Measurements from ENCODE around the gene FUBP3. TPM values are rescaled to one million over a fixed set of nuclear protein-coding genes. Genes with fewer than 3 reads are reported as not detected.

Gene FUBP3
- total RNA-seq, 6 donors from 2014 or later, result 28.7 to 139 (median 43.6) TPM

DNA sequence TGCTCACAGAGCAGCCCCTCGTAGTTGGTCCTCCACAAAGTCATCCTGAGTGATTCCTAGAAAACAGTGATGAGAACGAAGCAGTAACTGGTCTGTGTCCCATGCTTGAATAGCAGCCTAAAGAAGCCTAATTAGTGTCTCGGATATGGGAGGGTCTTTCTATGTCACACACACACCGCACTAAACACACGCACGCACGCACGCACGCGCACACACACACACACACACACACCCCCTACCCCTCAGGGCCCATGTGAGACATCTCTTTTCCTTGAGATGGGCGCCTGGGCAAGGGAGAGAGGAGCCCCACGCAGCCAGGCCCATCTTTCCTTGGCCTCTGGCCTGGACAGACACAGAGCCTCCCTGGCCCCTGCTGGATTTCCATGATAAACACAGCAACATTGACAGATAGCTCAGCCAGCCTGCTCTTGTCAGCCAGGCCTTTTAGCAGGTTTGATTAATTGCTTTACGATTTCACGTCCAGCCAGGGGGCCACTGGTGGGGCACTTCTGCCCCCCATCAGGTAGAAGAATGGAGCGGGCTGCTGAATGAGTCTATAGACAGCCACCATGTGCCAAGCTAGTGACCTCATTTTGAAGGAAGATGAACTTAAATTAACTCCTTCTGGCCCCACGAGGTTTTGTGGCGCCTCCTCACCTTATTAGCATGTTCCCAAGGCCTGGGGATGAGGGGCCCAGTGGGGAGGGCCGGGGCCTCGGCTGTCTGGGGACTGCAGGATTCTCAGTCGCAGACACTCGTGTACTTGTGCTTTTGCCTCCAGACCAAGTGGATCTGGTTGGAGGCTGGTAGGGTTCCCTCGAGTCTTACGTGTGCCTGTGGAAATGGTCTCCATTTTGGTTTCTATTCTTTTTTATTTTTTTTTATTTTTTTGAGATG lies 48.8 kb downstream of the FUBP3 start:
- Histone ChIP-seq H3K27ac (no peak overlapping the region), H3K4me3 (no peak overlapping the region), H3K36me3 (peaks cover 57 to 100% (median 91%) of the 10 kb centered on the region in 4 donors), H3K27me3 (no peaks in the 10 kb centered on the region), H3K9me3 (no peaks in the 10 kb centered on the region), H3K4me1 (no peaks in the 10 kb centered on the region)
- TF ChIP-seq POLR2A (IDR thresholded peaks at IDR 0.05), result no peak
- 86 to 92% methylated on average over 21 to 23 of the region's 23 CpGs for WGBS, 2 donors
- DNase-seq (no peak), ATAC-seq (ENCODE audit: low FRiP score in 2 of 2) (no peak)

DNA sequence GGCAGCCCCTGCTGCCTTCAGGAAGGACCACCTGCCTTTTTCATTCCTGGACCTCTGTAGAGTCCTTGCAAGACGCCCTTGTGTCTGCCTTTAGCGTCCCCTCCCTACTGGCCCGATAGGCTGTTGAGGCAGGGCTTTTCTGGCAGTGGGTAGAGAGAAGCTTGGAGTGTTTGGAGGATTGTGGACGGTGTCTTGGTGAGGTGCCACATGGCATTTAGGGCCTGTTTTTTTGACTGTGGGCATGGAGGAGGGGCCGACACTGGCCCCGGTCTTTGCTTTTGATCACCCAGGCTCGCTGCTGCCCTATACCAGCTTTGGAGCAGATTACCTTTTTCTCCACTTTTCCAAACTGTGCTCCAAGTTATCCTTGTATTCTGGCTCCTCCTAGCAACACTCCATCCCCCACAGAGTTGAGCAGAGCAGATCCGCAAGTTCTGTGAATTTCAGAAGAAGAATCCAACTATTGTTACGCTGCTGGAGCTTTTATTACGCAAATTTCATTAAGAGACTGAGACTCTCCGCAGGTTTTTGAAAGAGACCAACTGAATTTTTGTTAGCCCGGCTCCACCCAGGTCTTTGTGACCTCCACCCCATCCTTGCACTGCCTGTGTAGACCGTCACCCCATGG lies 50.2 kb downstream of the FUBP3 start:
- Histone ChIP-seq H3K36me3 (peaks cover 48 to 100% (median 92%) of the 10 kb centered on the region in 4 donors), H3K9me3 (no peaks in the 10 kb centered on the region), H3K27ac (no peak overlapping the region), H3K27me3 (no peaks in the 10 kb centered on the region), H3K4me3 (no peak overlapping the region), H3K4me1 (no peaks in the 10 kb centered on the region)
- DNase-seq (no peak), ATAC-seq (ENCODE audit: low FRiP score in 2 of 2) (no peak)
- TF ChIP-seq EP300 (IDR thresholded peaks at IDR 0.05) (no peak), POLR2AphosphoS5 (IDR thresholded peaks at IDR 0.05) (no peak), POLR2A (IDR thresholded peaks at IDR 0.05) (no peak)
- TF ChIP-seq, protein P1, sequence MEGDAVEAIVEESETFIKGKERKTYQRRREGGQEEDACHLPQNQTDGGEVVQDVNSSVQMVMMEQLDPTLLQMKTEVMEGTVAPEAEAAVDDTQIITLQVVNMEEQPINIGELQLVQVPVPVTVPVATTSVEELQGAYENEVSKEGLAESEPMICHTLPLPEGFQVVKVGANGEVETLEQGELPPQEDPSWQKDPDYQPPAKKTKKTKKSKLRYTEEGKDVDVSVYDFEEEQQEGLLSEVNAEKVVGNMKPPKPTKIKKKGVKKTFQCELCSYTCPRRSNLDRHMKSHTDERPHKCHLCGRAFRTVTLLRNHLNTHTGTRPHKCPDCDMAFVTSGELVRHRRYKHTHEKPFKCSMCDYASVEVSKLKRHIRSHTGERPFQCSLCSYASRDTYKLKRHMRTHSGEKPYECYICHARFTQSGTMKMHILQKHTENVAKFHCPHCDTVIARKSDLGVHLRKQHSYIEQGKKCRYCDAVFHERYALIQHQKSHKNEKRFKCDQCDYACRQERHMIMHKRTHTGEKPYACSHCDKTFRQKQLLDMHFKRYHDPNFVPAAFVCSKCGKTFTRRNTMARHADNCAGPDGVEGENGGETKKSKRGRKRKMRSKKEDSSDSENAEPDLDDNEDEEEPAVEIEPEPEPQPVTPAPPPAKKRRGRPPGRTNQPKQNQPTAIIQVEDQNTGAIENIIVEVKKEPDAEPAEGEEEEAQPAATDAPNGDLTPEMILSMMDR (IDR thresholded peaks at IDR 0.05), result no peak
- WGBS, 2 donors, result 88 to 91% methylated on average over 13 of the region's 13 CpGs

DNA sequence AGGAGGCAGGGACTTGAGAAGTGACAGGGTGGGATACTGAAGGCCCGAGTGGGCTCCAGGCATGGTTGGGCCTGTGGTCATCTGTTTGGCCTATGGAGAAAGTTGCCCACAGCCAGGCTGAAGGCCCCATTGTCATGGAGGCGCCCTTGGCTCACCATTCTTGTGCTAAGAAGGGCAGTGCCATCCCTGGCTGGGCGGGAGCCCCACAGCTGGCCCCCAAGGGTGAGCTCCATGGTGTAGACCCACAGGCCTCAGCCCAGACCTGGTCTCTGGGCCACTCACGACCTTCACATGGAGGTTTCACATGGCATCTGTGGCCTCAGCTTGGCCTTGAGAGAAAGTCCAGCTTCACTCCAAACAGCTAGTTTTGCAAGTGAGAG lies 50.7 kb downstream of the FUBP3 start:
- ATAC-seq (ENCODE audit: low FRiP score in 2 of 2) (no peak), DNase-seq (no peak)
- Histone ChIP-seq H3K4me1 (no peaks in the 10 kb centered on the region), H3K27ac (no peak overlapping the region), H3K4me3 (no peak overlapping the region), H3K27me3 (no peaks in the 10 kb centered on the region), H3K36me3 (peaks cover 45 to 100% (median 92%) of the 10 kb centered on the region in 4 donors), H3K9me3 (no peaks in the 10 kb centered on the region)
- no peak for TF ChIP-seq POLR2AphosphoS5 (IDR thresholded peaks at IDR 0.05)
- TF ChIP-seq POLR2A (IDR thresholded peaks at IDR 0.05), result no peak
- no peak for TF ChIP-seq EP300 (IDR thresholded peaks at IDR 0.05)
- TF ChIP-seq, protein P1 (IDR thresholded peaks at IDR 0.05), result no peak
- WGBS, 2 donors, result 96 to 100% methylated on average over 2 to 4 of the region's 4 CpGs

DNA sequence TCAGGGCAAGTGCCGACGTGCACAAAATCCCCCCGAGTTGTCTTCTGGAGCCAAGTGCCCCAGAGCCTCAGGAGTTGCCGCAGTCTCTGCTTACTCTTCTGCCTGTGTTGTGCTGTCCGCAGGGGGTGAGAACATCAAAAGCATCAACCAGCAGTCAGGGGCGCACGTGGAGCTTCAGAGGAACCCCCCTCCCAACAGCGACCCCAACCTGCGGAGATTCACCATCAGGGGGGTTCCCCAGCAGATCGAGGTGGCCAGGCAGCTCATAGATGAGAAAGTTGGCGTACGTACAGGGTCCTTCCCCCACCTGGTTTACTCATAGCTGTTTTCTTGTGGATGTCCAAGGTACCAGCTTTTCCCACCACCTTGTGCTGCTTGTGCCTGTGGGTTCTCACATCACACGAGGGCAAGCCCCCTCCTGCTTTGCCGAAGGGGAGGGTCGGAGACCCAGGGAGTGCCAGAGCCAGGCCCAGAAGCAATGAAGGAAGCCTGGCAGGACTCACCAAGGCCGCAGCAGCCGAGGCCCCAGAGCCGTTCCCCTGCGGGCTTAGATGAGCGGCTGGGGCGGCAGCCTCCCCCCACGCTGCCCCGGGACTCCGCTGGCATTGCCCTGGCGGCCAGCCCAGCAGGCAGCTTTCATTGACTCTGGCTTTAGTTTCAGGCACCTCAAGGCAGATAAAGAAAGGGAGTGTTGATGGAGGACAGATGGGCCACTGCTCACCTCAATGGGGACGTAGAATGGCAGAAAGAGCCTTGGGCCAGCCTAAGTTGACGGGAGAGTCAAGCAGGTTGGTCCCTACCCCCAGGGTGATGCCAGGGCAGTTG lies 51.3 kb downstream of the FUBP3 start:
- Histone ChIP-seq H3K36me3 (peaks cover 42 to 100% (median 92%) of the 10 kb centered on the region in 4 donors), H3K4me1 (no peaks in the 10 kb centered on the region), H3K9me3 (no peaks in the 10 kb centered on the region), H3K27me3 (no peaks in the 10 kb centered on the region), H3K4me3 (no peak overlapping the region), H3K27ac (no peak overlapping the region)
- DNase-seq, result no peak
- WGBS, 2 donors, result 94 to 95% methylated on average over 18 to 27 of the region's 27 CpGs
- no peak for TF ChIP-seq POLR2A (IDR thresholded peaks at IDR 0.05)
- TF ChIP-seq, protein P1 (IDR thresholded peaks at IDR 0.05), result no peak
- TF ChIP-seq POLR2AphosphoS5 (IDR thresholded peaks at IDR 0.05), result no peak
- no peak for ATAC-seq (ENCODE audit: low FRiP score in 2 of 2)

Measured in upper lobe of left lung (tissue), 6 donors.